Activated naive CD4-positive, alpha-beta T cell (primary cell): Measurements from ENCODE around the gene KDM4C.
"Not testable (repeated sequence)": the region's sequence is repeated elsewhere in the genome, so short reads cannot be mapped to it uniquely, and the experiment has no call there.

Experiments
- DNase-seq, 4 experiments: peaks; one replicate each; lab custom pipeline; 2025; lab: John Stamatoyannopoulos, UW

Gene KDM4C

DNA sequence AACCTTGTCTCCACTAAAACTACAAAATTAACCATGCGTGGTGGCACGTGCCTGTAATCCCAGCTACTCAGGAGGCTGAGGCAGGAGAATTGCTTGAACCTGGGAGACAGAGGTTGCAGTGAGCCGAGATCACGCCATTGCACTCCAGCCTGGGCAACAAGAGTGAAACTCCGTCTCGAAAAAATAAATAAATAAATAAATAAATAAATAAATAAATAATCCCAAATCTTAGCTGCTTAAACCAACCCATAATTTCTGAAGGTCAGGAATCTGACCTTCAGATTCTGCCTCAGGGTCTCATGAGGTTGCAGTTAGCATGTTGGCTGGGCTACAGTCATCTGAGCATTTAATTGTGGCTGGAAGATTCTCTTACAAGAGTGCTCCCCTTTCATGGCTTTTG, 48.5 kb downstream of the KDM4C start:
- not testable (repeated sequence) for DNase-seq

DNA sequence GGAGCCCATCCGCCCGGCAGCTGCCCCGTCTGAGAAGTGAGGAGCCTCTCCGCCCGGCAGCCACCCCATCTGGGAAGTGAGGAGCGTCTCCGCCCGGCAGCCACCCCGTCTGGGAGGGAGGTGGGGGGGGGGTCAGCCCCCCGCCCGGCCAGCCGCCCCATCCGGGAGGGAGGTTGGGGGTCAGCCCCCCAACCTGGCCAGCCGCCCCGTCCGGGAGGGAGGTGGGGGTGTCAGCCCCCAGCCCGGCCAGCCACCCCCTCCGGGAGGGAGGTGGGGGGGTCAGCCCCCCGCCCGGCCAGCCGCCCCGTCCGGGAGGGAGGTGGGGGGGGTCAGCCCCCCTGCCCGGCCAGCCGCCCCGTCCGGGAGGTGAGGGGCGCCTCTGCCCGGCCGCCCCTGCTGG, 49.9 kb downstream of the KDM4C start:
- DNase-seq: not testable (repeated sequence)

DNA sequence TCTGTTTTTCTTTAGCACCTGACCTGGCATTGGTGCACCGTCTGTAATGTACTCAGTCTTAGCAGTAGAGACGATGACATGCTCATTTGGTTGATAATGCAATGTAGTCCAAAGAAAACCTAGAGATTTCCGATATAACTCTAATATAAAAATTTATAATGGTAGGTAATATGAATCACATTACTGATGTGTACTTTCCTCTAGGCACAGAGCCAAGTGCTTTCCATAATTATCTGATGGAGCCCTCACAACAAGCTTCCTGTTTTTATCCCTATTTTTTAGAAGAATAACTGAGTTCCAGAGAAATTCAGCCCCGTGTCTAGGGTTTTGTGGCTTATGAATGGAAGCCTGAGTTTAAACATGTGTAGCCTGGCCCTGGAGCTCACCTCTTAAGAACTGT, 53.7 kb downstream of the KDM4C start:
- no peak for DNase-seq

DNA sequence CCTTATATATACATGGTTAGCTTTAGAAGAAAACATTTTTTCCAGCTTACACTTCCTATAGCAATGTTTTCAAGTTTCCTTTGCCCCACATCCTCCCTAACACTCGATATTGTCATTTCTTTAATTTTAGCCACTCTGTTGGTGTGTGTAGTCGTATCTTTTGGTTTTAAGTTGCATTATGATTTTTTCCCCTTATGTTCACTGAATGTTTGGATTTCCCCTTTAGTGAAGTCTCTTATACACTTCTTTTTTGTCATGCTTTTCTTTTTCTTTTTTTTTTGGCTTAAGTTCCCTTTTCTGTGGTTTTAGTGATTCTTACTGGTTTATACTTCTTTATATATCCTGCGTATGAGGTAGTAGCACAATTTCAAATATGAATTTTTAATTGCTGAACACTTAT, 58.8 kb downstream of the KDM4C start:
- no peak for DNase-seq

DNA sequence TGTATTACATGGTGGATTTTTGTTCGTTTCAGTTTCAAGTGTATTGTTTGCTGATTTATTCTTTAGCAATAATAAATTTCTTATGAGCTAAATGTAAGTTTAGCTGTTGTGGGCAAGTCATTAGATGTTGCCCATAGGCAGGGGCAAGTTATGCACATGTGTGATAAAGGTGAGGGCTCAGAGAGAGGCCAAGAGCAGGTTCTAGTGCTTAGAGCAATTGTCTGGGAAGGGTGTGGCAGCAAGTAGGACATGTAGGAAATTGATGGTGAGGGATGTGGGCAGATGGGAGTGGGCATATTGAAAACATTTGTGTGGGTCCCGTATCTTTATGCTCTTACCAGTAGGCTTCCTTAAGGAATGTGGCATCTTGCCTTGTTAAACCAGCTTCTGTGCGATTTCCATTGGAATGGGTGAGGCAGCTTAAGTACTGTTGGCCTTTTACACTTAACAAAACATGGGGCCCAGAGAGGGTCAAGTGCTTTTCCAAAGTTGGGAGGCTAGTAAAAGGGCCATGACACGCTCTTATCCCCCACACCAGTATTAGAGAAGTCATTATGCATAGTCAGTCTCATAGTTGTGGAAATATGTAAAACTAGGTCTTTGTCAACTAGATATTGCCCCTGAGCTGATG, 60.6 kb downstream of the KDM4C start:
- DNase-seq: no peak

DNA sequence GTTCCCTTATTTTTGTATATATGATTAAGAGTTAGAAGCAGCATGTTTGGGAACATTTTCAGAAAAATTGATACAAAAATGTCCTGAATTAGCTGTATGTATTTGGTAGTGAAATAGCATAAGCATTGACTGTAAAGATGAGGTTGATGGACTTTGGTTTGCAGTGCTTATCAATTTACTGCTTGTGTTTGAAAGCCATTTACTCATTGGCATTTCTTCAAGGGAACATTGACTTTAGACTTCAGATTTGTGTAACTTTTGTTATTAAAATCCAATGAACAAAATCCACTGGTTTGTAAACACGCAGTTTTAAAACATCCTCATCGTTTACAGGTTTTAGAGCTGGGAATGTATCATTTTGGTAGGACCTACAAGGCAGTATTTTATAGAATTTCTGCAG, 61.3 kb downstream of the KDM4C start:
- DNase-seq: no peak

DNA sequence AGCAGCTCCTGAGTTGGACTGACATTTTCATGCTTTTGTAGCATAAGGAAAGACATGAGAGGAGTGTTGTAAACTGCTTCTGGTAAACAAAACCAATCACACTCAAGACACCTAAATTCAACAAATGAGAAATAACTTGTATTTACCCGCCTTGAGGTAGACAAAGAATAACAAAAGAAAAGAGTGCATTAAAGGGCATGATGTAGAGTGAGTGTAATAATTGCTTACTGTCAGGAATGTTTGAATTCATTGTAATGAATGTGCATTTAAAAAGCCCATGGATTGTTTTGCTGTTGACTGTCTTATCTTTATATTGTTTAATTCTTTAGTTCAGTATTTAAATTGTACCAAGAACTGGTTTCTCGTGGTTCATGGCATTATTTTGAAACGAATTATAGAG, 61.8 kb downstream of the KDM4C start:
- no peak for DNase-seq

DNA sequence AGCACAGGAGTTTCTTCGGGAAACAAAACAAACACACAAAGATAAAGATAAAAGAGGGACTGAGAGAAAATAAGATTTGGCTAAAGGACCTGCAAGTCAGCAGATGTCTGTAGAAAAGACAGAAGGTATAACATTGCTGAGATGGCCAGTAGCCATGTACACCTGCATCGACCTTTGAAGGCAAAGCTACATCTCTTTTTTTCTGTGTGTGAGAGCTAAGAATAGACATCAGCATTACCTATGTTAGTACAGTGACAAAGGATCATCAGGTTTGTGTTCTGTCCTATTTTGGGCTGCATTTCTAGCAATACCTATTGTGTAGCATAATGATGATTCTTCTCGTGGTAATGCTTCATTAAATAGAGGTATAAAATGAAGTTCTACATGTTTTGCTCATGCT, 64.9 kb downstream of the KDM4C start:
- DNase-seq: no peak

DNA sequence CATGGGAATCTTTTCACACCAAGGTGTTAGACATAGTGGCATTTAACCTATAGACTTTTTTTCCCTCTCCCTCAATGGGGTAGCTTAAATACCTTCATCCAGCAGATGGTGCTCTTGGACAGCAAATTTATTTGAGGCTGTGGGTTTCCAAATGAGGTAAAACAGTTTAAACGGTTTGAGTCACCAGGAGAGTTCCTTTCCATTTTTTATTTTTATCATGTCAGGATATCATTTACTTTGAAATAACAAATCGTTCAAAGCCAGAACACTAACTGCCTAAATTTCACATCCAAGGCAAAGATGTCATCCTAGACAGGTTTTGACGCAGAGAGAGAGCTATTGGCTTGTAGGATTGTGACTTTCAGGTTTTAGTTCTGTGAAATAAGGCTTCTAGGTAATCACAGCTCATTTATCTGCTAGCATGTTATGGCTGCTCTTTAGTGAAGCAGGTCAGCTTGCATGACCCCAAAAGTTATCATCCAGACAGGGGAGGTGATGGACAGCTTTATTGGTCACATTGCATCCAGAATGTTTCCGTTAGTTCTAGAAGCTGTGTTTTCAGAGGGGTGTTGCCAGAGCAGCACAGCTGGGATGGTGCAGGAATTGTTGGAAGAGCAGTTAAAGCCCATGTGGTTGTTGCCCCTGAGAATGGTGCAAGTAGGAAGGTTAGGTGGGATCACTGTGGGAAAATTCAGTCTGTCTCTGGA, 69.8 kb downstream of the KDM4C start:
- no peak for DNase-seq

DNA sequence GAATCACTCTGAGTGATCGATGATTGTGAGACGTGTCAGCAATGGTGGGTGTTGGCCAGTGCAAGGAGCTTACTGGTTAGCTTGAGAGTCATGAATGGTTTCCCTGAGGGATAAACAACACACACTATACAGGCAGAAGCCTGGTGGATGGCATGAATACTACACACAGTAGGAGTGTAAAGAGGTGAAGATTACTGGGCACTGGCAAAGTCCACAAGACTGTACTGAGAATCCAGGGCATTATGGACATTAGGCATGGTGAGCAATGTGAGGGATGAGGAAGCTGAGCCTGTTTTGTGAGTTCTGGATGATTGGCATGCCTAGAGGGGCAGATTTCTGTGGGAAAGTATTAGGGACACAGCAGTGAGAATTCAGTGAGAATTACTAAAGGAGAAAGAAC, 71.3 kb downstream of the KDM4C start:
- DNase-seq: no peak

DNA sequence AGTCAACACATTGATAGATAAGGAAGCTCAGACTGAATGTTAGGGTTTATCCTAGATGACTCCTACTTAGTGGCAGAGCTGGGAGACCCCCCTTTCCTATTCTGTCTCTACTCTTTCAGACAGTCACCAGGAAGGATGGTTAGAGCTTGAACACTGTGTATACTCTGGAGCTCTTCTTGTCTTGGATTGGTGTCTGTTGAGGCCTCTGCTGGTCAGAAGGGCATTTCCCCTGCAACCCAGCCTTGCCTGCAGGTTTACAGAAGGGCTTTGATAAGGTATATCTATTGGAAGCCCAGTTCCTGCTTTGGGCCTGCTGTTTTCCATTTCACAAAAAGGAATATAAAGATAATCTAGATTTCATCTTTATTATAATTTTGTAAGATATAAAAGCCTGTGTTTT, 71.8 kb downstream of the KDM4C start:
- no peak for DNase-seq

DNA sequence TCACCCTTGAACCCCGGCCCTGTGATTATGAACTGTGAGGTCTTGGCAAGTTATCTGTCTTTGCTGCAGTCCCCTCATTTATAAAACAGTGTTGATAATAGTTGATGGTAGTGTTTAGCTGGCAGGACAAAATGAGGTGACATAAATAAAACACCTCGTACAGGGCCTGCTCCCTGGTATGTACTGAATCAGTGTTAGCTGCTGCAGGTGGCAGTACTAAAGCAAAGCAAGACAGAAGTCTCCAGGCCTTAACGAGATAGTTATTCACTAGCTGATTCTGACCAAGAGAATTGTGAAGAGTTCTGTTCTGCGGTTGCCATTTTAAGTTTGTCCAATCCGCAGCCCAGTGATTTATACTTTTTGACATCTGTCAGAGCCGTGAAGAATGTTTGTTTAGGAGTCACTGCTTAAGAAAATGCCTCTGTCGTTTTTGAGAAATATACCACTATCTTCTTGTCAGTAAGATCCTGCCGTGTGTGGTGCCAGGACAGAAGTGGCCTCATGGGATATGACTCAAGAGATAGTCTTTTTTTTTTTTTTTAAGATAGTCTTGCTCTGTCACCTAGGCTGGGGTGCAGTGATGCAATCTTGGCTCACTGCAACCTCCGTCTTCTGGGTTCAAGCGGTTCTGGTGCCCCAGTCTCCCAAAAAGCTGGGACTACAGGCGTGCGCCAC, 75.9 kb downstream of the KDM4C start:
- DNase-seq: no peak

DNA sequence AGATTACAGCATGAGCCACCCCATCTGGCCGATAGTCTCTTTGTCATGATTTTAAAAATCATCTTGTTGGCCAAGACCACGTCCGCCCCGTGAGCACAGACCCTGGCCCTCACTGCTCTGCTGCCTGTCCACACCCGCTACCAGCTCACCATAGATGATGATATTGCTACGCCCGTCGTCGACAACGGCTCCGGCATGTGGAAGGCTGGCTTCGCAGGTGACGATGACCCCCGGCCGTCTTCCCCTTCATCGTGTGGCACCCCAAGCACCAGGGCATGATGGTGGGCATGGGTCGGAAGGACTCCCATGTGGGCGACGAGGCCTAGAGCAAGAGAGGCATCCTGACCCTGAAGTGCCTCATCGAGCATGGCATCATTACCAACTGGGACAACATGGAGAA, 76.5 kb downstream of the KDM4C start:
- DNase-seq: no peak

DNA sequence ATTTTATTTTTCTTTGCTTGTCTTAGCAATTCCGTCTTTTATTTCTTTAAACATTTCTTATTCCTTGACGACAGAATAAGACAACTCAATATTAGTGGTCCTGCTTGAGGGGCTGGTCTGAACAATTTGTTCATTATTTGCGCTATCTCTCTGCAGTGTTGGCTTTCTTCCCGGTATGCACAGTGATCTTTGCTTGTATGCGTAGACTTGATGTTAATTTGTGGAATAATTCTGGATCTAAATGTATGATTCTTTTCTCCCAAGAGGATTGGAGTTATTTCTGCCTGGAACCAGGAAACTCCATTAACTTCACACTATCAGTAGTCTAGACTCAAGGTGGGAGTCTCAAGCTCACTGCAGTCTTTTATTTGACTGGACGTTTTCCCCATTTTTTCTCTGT, 80.4 kb downstream of the KDM4C start:
- DNase-seq: no peak

DNA sequence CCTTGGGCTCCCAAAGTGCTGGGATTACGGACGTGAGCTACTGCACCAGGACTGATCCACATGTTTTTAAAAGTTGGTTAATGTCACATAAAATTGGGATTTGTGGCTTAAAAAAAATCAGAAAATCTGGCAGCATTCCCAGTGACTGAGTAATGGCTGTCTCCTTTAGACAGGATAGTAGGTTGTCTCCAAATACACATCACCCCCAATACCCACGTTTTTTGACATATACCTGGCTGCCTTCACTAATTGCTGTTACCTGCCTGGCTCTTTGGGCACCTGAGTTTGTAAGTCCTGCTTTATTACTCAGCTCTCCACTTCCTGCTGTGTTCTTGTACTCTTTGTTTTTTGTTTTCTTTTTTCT, 84.8 kb downstream of the KDM4C start:
- DNase-seq: no peak

DNA sequence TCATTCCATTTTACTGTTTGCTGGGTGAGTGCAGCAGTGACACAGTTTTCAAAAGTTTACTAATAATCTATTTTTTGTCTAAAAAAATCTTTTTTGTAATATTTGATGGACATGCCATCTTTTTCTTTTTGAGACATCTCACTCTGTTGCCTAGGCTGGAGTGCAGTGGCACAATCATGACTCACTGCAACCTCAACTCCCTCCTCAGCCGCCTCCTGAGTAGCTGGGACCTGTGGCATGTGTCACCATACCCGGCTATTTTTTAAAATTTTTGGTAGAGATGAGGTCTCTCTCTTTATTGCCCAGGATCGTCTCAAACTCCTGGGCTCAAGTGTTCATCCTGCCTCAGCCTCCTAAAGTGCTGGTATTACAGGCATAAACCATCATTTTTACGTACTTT, 86.0 kb downstream of the KDM4C start:
- no peak for DNase-seq

DNA sequence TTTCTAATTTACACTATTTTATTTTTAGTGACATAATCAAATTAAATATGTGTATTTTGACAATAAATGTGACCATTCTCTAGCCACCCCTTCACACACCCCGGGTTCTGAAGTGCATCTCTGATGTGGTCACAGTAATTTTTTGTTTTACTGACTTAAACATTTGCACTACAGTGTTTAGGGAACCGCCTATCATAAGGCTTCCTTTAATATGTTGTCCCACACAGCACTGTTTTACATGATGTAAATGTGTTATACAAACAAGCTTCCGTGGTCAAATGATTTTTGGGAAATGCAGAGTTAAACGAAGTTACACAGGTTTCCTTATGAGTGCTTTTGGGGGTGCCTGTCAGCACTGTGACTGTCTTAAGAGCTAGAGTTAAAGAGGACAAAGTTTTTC, 86.5 kb downstream of the KDM4C start:
- DNase-seq: no peak

DNA sequence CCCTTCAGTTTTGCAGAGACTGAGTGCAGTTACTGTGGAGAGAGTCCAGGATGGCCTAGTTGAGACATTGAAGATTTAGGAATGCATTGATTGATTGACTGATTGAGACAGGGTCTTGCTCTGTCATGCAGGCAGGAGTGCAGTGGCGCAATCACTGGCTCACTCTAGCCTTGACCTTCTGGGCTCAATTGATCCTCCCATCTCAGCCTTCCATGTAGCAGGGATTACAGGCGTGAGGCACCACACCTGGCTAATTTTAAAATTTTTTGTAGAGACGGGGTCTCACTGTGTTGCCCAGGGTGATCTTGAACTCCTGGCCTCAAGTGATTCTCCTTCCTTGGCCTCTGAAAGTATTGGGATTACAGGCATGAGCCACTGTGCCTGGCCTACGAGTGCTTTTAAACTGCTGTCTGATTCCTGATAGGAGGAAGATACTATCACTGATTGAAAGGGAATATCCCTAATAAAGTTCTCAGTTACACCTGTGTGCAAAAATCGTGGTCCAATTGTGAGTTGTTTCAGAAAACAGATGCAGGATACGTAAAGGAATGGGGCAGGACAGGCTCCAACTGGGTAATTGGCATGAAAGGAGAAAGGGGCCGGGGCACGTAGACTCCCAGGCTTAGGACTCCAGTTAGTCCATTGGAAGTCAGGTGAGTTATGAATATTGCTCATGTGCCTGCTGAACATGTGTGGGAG, 87.5 kb downstream of the KDM4C start:
- DNase-seq: no peak

DNA sequence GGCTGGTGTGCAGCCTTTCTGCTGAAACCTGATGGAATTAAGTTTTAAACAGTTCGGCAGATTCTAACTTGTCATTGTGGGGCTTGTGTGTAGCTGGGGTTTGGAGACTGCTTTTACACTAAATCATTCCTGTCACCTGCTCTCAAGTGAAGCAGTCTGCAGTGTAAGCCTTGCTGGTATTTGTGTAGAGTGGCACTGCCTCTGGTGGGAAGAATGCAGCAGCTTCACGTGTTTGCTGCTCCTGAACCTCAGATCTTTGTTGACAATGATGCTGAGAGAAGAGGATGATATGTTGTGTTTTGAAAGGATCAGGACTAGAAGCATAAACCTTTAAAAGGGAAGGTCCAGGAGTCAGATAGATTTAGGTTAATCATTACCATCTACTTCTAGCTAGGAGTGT, 88.1 kb downstream of the KDM4C start:
- DNase-seq: no peak

DNA sequence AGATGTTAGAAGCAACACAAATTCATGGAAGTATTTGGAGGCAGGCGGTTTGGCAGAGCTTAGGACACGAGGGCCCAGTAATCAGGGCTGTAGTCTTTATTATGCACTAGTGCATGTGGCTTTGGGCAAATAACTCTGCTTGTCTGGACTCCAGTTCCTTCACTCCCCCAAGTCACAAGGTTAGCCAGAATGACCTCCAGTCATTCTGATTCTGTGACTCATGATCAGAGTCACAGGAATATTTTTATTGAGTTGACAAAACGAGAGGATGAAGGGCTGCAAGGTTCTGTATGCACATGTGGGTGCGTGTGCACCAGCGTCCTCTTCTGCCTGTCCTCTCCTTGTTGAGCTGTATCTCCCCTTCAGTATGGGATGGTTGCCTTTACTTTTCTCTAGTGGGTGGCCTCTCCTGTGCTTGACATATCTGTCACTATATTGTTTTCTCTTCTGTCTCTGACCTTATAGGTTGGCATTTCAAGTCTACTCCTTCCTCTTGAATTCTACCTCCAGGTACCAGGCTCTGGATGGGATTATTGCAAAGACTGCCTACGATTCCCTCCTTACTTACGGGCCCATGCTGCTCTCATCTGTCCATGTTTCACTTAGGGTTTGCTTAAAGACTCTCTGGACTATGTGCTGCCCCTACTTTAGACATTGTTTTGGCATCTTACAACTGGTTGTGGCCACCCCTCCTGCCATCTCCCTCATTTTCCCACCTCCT, 94.6 kb downstream of the KDM4C start:
- DNase-seq: no peak

DNA sequence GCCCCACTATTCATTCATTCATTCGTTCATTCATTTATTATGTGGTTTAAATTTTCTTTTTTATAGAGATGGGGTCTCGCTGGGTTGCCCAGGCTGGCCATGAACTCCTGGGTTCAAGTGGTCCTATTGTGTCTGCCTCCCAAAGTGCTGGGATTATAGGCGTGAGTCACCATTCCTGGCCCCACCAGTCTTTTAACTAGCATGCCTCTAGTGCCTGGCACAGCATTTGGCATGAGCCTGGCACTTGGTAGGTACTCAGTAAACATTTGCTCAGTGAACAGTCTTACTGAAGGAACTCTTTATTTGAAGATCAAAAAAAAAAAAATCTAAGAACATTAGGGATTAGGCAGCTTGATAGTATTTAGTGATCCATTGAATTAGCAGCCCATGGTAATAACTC, 98.1 kb downstream of the KDM4C start:
- no peak for DNase-seq

DNA sequence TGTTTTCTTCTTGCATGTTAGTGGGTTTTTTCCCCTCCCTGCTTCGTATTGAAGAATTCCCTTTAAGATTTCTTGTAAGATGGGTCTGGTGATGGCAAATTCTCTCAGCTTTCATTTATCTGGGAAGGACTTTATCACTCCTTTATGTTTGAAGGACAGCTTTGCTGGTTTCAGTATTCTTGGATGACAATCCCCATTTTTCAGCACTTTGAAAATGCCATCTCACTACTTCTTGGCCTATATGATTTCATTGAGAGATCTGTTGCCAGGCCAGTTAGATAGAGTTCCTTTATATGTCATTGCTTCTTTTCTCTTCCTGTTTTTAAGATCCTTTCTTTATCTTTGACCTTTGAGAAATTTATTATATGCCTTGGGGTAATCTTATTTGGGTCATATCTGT, 106.3 kb downstream of the KDM4C start:
- no peak for DNase-seq
